Measurements from ENCODE around the gene ABI1. TPM values are rescaled to one million over a fixed set of nuclear protein-coding genes. Genes with fewer than 3 reads are reported as not detected.

ABI1 gene
- total and polyA plus RNA-seq, 9 of the 15 experiments (the other 6 are each of a cell fraction or from before 2014, with no cell fraction given) = 22.1 to 52.3 (median 39.0) TPM

GRCh38 chr10:26860443-26861204 lies at the start of gene ABI1 (continued):
- TF ChIP-seq, protein P1, sequence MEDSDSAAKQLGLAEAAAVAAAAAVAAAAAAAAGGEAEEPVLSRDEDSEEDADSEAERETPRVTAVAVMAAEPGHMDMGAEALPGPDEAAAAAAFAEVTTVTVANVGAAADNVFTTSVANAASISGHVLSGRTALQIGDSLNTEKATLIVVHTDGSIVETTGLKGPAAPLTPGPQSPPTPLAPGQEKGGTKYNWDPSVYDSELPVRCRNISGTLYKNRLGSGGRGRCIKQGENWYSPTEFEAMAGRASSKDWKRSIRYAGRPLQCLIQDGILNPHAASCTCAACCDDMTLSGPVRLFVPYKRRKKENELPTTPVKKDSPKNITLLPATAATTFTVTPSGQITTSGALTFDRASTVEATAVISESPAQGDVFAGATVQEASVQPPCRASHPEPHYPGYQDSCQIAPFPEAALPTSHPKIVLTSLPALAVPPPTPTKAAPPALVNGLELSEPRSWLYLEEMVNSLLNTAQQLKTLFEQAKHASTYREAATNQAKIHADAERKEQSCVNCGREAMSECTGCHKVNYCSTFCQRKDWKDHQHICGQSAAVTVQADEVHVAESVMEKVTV (CRISPR knock-in tag; IDR thresholded peaks at IDR 0.05) = no peak
- TF ChIP-seq FIP1L1 (IDR thresholded peaks at IDR 0.05; ENCODE audit: low read depth, low read length, poor library complexity, severe bottlenecking) (no peak), DPF2 (IDR thresholded peaks at IDR 0.05) (no peak), NCOR1 (IDR thresholded peaks at IDR 0.05) (no peak), ZNF655 (CRISPR knock-in tag; IDR thresholded peaks at IDR 0.05) (no peak), THRB (CRISPR knock-in tag; conservative IDR thresholded peaks at IDR 0.05) (no peak), SAP30 (IDR thresholded peaks at IDR 0.05; ENCODE audit: borderline replicate concordance, insufficient read depth, low read depth, low read length, poor library complexity, severe bottlenecking) (no peak), NCOA4 (IDR thresholded peaks at IDR 0.05; ENCODE audit: partially characterized antibody) (no peak), ATF1 (CRISPR knock-in tag; IDR thresholded peaks at IDR 0.05) (no peak), ATF1 (tag; IDR thresholded peaks at IDR 0.05) (no peak; the same call in 1 of the 2 replicates), ZC3H11A (IDR thresholded peaks at IDR 0.05; ENCODE audit: low read depth, low read length) (no peak), ZNF668 (CRISPR knock-in tag; IDR thresholded peaks at IDR 0.05) (no peak), POLR3A (IDR thresholded peaks at IDR 0.05; ENCODE audit: borderline replicate concordance, extremely low read depth, insufficient read depth, insufficient read length) (no peak), NCOA1 (IDR thresholded peaks at IDR 0.05; ENCODE audit: low read depth) (no peak), ZMIZ1 (IDR thresholded peaks at IDR 0.05; ENCODE audit: low read depth in 2 of 2, low read length in 2 of 2) (peak in 1 of 2 experiments; percentile 57; a peak in 1 of 4 replicates), ZSCAN29 (IDR thresholded peaks at IDR 0.05) (no peak), SRF (CRISPR knock-in tag; IDR thresholded peaks at IDR 0.05) (peak in 1 of 2 experiments; percentile 47; a peak in 1 of 4 replicates), SMARCB1 (IDR thresholded peaks at IDR 0.05; ENCODE audit: insufficient read length, low read depth) (no peak), ILF3 (IDR thresholded peaks at IDR 0.05; ENCODE audit: borderline replicate concordance) (peak; percentile 78; the same call in 1 of the 2 replicates), ZNF324 (CRISPR knock-in tag; IDR thresholded peaks at IDR 0.05) (no peak), TCF7 (IDR thresholded peaks at IDR 0.05; ENCODE audit: borderline replicate concordance) (no peak)
